ENCODE data around the gene RABL2B. TPM values are rescaled to one million over a fixed set of nuclear protein-coding genes. Genes with fewer than 3 reads are reported as not detected.

RABL2B gene
- total and polyA plus RNA-seq, 2 experiments from 2014 or later = 9.7 to 11.8 TPM

- Histone ChIP-seq H3K36me3 (ENCODE audit: insufficient read depth) (no peaks in the 10 kb centered on the region), H3K27ac (ENCODE audit: low read depth) (no peak overlapping the region), H4K20me1 (replicated peaks; ENCODE audit: insufficient read depth) (no peaks in the 10 kb centered on the region), H2AFZ (no peak overlapping the region), H3F3A (replicated peaks; ENCODE audit: low read depth) (no peaks in the 10 kb centered on the region), H3K27me3 (ENCODE audit: insufficient read depth) (peaks cover 49% of the 10 kb centered on the region), H3K4me1 (ENCODE audit: insufficient read depth) (peaks cover 5% of the 10 kb centered on the region; the same call in 1 of the 2 replicates), H3K79me2 (replicated peaks; ENCODE audit: insufficient read depth) (no peaks in the 10 kb centered on the region), H3K9me2 (ENCODE audit: insufficient read depth) (no peaks in the 10 kb centered on the region), H3K4me3 (no peak overlapping the region), H3K4me2 (no peak overlapping the region)
- Mint-ChIP-seq H3K36me3 (ENCODE audit: low read depth) (no peaks in the 10 kb centered on the region; the same call in 2 of the 3 replicates), H3K4me1 (peaks cover 6% of the 10 kb centered on the region), H3K27me3 (ENCODE audit: insufficient read depth, low read depth, poor library complexity) (peaks cover 48% of the 10 kb centered on the region), H3K4me3 (no peak overlapping the region; the same call in 2 of the 3 replicates), H3K9me3 (no peaks in the 10 kb centered on the region; the same call in 2 of the 3 replicates), H3K27ac (no peak overlapping the region)
- ATAC-seq = no peak; the same call in 2 of the 3 replicates
- DNase-seq (ENCODE audit: low spot score) = peak; percentile 30
- no peak for TF ChIP-seq STAT1 (IDR thresholded peaks at IDR 0.05; ENCODE audit: unreplicated experiment)
- 0 out of 4 replicates have a peak, but pooled peaks of 1 of the 2 experiments have one; percentile 5 for TF ChIP-seq CTCF (conservative IDR thresholded peaks at IDR 0.05; ENCODE audit: low read depth in 2 of 2)
Observed at GRCh38 chr22:50729391-50730012, 53.9 kb downstream of the RABL2B start.

GRCh38 chr22:50728523-50728931 is 54.9 kb downstream of the RABL2B start:
- no peaks in the 10 kb centered on the region; the same call in 2 of the 3 replicates for H3K36me3 Mint-ChIP-seq (ENCODE audit: low read depth)

More at GRCh38 chr22:50728523-50728931, 54.9 kb downstream of the RABL2B start:
- peaks cover 7% of the 10 kb centered on the region for H3K4me1 Mint-ChIP-seq
- H3K4me1 ChIP-seq (ENCODE audit: insufficient read depth) = peaks cover 9% of the 10 kb centered on the region; the same call in 1 of the 2 replicates
- H3K27ac ChIP-seq (ENCODE audit: low read depth) = no peak overlapping the region
- no peaks in the 10 kb centered on the region; the same call in 1 of the 2 replicates for H4K20me1 ChIP-seq (replicated peaks; ENCODE audit: insufficient read depth)
- no peak overlapping the region for H2AFZ ChIP-seq
- no peak for DNase-seq (ENCODE audit: low spot score)
- no peak overlapping the region for H3K4me2 ChIP-seq
- TF ChIP-seq CREB1 (CRISPR knock-in tag; IDR thresholded peaks at IDR 0.05; ENCODE audit: low read depth) (no peak), EZH2phosphoT487 (IDR thresholded peaks at IDR 0.05; ENCODE audit: unreplicated experiment) (no peak), ZNF114 (CRISPR knock-in tag; IDR thresholded peaks at IDR 0.05) (no peak), ETS1 (IDR thresholded peaks at IDR 0.05) (no peak), JUNB (IDR thresholded peaks at IDR 0.05; ENCODE audit: unreplicated experiment) (no peak), POLR2AphosphoS5 (IDR thresholded peaks at IDR 0.05; ENCODE audit: low read depth) (no peak)
- H3K27me3 Mint-ChIP-seq (ENCODE audit: insufficient read depth, low read depth, poor library complexity) = peaks cover 49% of the 10 kb centered on the region
- no peak for ATAC-seq
- H3F3A ChIP-seq (replicated peaks; ENCODE audit: low read depth) = no peaks in the 10 kb centered on the region
- no peaks in the 10 kb centered on the region for H3K79me2 ChIP-seq (replicated peaks; ENCODE audit: insufficient read depth)
- no peak overlapping the region for H3K4me3 Mint-ChIP-seq
- H3K9me3 Mint-ChIP-seq = no peaks in the 10 kb centered on the region
- H3K36me3 ChIP-seq (ENCODE audit: insufficient read depth) = no peaks in the 10 kb centered on the region
- peaks cover 48% of the 10 kb centered on the region for H3K27me3 ChIP-seq (ENCODE audit: insufficient read depth)
- H3K9me2 ChIP-seq (ENCODE audit: insufficient read depth) = no peaks in the 10 kb centered on the region
- no peak overlapping the region for H3K4me3 ChIP-seq
- H3K27ac Mint-ChIP-seq = no peak overlapping the region

All from GM23338 (cell line).